Measurements from ENCODE around the gene FOXN1. TPM values are rescaled to one million over a fixed set of nuclear protein-coding genes. Genes with fewer than 3 reads are reported as not detected.
"Not testable (repeated sequence)": the region's sequence is repeated elsewhere in the genome, so short reads cannot be mapped to it uniquely, and the experiment has no call there.

The FOXN1 gene, protein sequence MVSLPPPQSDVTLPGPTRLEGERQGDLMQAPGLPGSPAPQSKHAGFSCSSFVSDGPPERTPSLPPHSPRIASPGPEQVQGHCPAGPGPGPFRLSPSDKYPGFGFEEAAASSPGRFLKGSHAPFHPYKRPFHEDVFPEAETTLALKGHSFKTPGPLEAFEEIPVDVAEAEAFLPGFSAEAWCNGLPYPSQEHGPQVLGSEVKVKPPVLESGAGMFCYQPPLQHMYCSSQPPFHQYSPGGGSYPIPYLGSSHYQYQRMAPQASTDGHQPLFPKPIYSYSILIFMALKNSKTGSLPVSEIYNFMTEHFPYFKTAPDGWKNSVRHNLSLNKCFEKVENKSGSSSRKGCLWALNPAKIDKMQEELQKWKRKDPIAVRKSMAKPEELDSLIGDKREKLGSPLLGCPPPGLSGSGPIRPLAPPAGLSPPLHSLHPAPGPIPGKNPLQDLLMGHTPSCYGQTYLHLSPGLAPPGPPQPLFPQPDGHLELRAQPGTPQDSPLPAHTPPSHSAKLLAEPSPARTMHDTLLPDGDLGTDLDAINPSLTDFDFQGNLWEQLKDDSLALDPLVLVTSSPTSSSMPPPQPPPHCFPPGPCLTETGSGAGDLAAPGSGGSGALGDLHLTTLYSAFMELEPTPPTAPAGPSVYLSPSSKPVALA
- not detected in 2 replicates for total RNA-seq

- intact Hi-C loops (cut with micrococcal nuclease): no loop called here
Measured at GRCh38 chr17:28505986-28506665, at the start of gene FOXN1. FOXN1 (plus strand) TSS chr17:28506348; CDS start chr17:28523970, 17,622 bp downstream.

- intact Hi-C loops (cut with micrococcal nuclease): no loop called here
Measured at GRCh38 chr17:28457890-28458289, 48.3 kb upstream of the FOXN1 start.

- intact Hi-C loops (cut with micrococcal nuclease): not testable (repeated sequence)
Measured at GRCh38 chr17:28458881-28459280, 47.3 kb upstream of the FOXN1 start.

GRCh38 chr17:28460901-28461300, 45.2 kb upstream of the FOXN1 start:
- intact Hi-C loops (cut with micrococcal nuclease): no loop called here

GRCh38 chr17:28466001-28466400, 40.1 kb upstream of the FOXN1 start:
- intact Hi-C loops (cut with micrococcal nuclease): no loop called here

DNA sequence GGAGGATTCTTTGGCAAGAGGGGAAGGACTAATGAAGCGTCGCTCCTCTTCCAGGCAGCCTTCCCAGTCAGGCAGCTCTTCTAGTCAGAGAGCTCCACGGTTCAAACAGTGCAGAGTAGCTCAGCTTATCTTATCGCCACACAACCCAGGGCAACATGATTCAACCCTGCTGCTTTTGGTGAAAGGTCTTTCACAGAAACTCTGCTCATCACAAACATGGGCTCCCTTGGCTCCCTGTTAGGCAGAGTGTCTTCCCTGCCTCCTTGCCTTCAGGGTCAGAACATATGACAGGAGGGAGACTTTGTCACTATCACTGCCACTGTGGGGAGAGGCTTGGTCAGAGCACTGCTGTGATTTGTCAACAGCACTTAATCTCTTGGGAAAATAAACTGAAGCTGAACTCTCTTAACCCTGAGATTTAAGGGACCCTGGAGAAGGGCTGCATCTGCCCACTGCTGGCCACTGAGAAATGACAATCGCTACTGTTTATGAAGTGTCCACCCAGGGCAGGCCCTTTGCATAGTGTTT, 39.6 kb upstream of the FOXN1 start:
- intact Hi-C loops (cut with micrococcal nuclease): no loop called here

- intact Hi-C loops (cut with micrococcal nuclease): no loop called here
Measured at GRCh38 chr17:28467456-28468025, 38.6 kb upstream of the FOXN1 start.

DNA sequence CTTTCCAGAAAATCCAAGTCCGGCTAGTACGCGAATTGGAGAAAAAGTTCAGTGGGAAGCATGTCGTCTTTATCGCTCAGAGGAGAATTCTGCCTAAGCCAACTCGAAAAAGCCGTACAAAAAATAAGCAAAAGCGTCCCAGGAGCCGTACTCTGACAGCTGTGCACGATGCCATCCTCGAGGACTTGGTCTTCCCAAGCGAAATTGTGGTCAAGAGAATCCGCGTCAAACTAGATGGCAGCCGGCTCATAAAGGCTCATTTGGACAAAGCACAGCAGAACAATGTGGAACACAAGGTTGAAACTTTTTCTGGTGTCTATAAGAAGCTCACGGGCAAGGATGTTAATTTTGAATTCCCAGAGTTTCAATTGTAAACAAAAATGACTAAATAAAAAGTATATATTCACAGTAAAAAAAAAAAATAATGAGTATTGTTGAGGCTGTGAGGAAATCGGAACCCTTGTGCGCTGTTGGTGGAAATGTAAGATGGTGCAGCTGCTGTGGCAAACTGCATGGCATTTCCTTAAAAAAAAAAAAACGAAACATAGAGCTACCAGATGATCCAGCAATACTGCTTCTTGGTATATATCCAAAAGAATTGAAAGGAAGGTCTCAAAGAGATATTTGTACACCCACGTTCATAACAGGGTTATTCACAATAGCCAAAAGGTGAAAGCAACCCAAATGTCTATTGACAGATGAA, 38.0 kb upstream of the FOXN1 start:
- intact Hi-C loops (cut with micrococcal nuclease): not testable (repeated sequence)

- intact Hi-C loops (cut with micrococcal nuclease): no loop called here
Measured at GRCh38 chr17:28468781-28469180, 37.4 kb upstream of the FOXN1 start.

DNA sequence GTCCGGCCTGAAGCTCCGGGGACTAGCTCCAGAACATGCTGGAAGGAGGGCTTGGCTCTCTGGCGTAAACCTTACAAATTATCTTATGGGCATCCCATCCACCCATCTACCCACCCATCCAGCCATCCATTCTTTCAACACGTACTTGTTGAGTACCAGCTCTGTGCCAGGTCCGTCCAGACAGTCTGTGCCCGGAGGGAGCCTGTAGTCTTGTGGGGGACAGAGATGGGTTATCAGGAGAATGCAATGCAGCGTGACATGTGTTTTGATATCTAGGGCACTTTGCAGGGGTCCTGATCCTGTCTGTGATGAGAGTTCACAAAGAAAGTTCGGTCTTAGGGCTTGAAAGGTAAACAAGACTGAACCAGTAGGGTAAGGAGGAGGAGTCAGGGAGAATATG, 36.8 kb upstream of the FOXN1 start:
- intact Hi-C loops (cut with micrococcal nuclease): no loop called here

GRCh38 chr17:28470266-28470913, 35.8 kb upstream of the FOXN1 start:
- intact Hi-C loops (cut with micrococcal nuclease): no loop called here

DNA sequence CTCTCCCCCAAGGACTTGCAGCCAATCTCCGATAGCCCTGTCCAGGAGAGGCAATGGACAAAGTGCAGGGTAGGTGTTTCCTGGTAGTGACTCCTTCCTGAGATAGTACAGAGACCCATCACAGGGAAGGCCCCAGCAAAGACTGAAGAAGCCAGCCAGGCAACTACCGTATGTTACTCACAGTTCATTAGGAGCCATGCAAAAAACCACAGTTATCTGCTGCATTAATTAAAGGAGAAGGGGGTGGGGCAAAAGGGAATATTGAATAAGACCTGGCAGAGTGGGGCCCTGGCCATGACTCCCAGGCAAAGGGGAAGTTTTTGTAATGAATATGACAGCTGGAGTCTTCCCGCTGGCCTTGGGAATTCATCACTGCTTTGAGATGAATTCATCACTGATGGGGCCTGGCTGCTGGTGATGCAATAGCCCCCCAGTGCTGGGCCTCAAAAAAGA, 35.2 kb upstream of the FOXN1 start:
- intact Hi-C loops (cut with micrococcal nuclease): no loop called here

DNA sequence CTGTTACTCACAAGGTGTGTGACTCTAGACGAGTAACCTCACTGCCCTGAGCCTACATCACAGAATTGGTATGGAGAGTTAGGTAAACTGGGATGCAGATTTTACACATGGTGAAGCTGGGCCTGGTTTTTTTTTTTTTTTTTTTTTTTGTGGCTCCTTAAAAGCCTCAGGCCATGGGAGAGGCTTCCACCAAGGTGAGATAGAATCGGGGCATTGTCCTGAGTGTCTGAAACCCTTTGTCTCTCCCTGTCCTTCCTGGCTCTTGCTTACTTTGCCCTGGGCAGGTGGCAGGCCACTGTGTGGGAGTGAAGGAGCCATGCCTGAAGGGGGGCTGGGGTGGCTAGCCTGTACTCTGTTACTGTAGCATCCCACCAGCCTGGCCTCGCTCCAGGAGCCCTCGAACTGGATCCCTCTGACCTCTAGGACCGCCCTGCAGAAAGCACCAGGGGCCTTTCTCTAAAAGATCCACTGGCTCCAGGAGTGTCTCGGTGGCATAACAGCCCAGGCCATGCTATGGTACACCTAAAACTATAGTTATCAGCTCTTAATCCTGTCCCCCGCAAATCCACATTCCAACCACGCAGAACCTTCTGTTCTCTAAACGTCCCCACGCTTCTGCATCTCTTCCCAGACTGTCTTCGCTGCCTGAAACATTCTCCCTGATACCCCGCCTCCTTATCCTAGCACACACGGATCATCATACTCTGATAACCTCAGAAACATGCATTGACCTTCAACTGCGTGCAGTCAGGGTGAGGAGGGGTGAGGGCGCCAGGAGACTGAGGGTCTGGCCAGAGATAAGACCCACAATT, 34.4 kb upstream of the FOXN1 start:
- intact Hi-C loops (cut with micrococcal nuclease): no loop called here

GRCh38 chr17:28472871-28473497, 33.2 kb upstream of the FOXN1 start:
- intact Hi-C loops (cut with micrococcal nuclease): no loop called here

DNA sequence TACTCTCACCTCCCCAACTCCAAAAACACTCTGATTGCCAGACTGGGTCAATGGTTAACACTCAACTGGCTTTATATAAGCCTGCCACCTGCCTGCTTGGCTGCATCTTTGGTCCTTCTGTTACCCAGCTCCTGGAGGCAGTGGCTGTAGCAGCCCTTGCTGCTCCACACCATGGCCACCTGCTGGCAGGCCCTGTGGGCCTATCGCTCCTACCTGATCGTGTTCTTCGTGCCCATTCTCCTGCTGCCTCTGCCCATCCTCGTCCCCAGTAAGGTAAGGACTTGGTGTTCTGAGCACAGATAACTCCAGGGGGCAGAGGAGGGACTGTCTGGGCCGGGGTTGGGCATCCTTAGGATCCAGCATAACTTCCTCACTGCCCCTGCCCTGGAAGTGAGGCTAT, 32.6 kb upstream of the FOXN1 start, which contains the start of gene SLC13A2:
TSS of gene SLC13A2 (plus strand) at position 103 of the 400 bp plus-strand sequence. CDS start at position 172, 69 bp downstream.
- intact Hi-C loops (cut with micrococcal nuclease): no loop called here

DNA sequence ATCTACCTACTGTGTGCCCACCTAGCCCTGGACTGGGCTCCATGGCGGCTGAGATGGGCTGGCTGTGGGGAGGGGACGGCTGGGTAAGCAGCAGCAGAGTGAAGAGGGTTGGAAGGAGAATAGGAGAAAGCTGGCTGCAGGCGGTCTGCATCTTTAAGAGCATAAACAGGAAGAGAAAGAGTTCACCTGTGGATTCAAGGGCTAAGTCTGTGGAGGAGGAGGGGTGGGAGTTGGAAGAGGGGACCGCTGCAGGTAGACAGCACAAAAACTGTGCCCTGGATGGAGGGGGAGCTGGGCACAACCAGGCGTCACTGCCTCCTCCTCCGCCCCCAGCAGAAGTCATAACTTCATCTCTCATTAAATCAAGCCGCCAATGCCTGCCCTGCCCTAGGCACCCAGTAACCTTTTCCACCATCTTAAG, 32.0 kb upstream of the FOXN1 start:
- intact Hi-C loops (cut with micrococcal nuclease): no loop called here

DNA sequence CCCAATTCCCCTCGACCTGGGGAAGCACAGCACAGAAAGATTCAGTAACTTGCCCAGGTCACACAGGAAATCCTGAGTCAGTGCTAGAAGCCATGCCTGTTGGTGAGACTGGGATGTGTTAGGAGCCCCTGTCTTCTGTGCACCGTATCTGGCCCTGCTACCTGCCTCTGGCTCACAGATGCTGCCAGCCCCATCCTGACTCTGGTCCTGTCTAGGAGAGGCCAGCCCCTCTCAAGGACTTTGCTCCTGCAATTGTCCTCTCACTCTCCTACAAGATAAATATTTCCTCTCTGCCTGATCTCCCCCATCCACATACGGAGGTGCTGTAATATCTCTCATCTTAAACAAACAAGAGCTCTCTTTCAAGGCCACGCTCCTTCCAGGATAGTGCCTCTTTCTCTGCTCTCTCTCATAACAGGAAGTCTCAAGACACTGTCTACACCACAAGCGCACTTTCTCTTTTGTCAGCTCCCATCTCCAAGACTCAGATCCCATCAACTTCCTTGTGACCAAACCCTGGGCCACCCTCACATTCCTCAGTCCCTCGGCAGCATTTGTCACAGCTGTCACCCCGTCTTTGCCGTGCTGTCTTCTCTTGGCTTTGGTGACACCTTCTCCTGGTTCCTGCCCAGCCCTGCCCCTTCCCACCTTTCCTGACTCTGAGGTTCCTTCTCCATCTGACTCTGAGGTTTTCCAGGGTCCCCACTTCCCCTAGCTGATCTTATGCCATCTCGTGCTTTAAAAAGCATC, 30.8 kb upstream of the FOXN1 start:
- intact Hi-C loops (cut with micrococcal nuclease): no loop called here

Measured in T-helper 2 cell treated with Interferon-gamma antibody and Interleukin-4, amounts not matched to agents 100 ng/mL and 5 ng/mL, for 36 hours (primary cell).